HepG2 (cell line): ENCODE data around the gene UNG. TPM values are rescaled to one million over a fixed set of nuclear protein-coding genes. Genes with fewer than 3 reads are reported as not detected.

Experiments
- BCL6 ChIP-seq: IDR thresholded peaks from 2 replicates; pipeline ENCODE4 v1.6.1; 2016; ENCODE audit warnings: missing genetic modification reagents, missing compliant biosample characterization
- CHCHD3 ChIP-seq: sonication (generic); formaldehyde crosslinking; IDR thresholded peaks from 2 replicates; pipeline ENCODE4 v1.8.0; 2022; ENCODE audit warnings: mild to moderate bottlenecking, missing genetic modification reagents, moderate library complexity
- GATAD2A ChIP-seq: IDR thresholded peaks from 2 replicates; pipeline ENCODE4 v1.6.1; 2016
- MYC ChIP-seq: sonication (generic); formaldehyde crosslinking; IDR thresholded peaks from 2 replicates; pipeline ENCODE4 v1.9.0; 2021; ENCODE audit warnings: missing genetic modification reagents, borderline replicate concordance
- NCOR1 ChIP-seq: fragments of 200-600 bp; sonication (generic); IDR thresholded peaks from 2 replicates; pipeline ENCODE4 v1.7.0; 2017; ENCODE audit warnings: antibody characterized with exemption, low read length, borderline replicate concordance
- PHF21A ChIP-seq: sonication (generic); formaldehyde crosslinking; IDR thresholded peaks from 2 replicates; pipeline ENCODE4 v1.5.0; 2020; ENCODE audit warnings: mild to moderate bottlenecking, missing genetic modification reagents
- PITX1 ChIP-seq: sonication (generic); formaldehyde crosslinking; IDR thresholded peaks from 2 replicates; pipeline ENCODE4 v1.5.1; 2020; ENCODE audit warnings: mild to moderate bottlenecking, missing genetic modification reagents
- POLR2AphosphoS5 ChIP-seq: IDR thresholded peaks from 2 replicates; pipeline ENCODE4 v1.6.1; 2012; ENCODE audit warnings: low read depth, low read length
- REL ChIP-seq: sonication (generic); formaldehyde crosslinking; conservative IDR thresholded peaks from 2 replicates; pipeline ENCODE4 v1.8.0; 2022; ENCODE audit warnings: mild to moderate bottlenecking, missing genetic modification reagents, moderate library complexity
- SPEN ChIP-seq: sonication (generic); formaldehyde crosslinking; IDR thresholded peaks from 2 replicates; pipeline ENCODE4 v1.5.1; 2020; ENCODE audit warnings: low read depth, mild to moderate bottlenecking, missing genetic modification reagents
- ZNF260 ChIP-seq: sonication (generic); formaldehyde crosslinking; IDR thresholded peaks from 2 replicates; pipeline ENCODE4 v1.4.0; 2020; ENCODE audit warnings: missing genetic modification reagents, low read depth, mild to moderate bottlenecking, borderline replicate concordance
- ZNF292 ChIP-seq: sonication (generic); formaldehyde crosslinking; IDR thresholded peaks from 2 replicates; pipeline ENCODE4 v1.8.1; 2022; ENCODE audit warnings: mild to moderate bottlenecking, low read depth, missing genetic modification reagents, borderline replicate concordance
- ZNF331 ChIP-seq: sonication (generic); formaldehyde crosslinking; IDR thresholded peaks from 2 replicates; pipeline ENCODE4 v1.4.0; 2020; ENCODE audit warnings: missing genetic modification reagents
- ZNF646 ChIP-seq: sonication (generic); formaldehyde crosslinking; IDR thresholded peaks from 2 replicates; pipeline ENCODE4 v1.9.0; 2021; ENCODE audit warnings: mild to moderate bottlenecking, missing genetic modification reagents
- ZNF75D ChIP-seq: sonication (generic); formaldehyde crosslinking; IDR thresholded peaks from 2 replicates; pipeline ENCODE4 v1.8.1; 2023; ENCODE audit warnings: missing genetic modification reagents, mild to moderate bottlenecking, borderline replicate concordance
- polyA plus RNA-seq, 8 experiments: library from polyadenylated mRNA; depleted of rRNA in 3 of 8; stranded (reverse) in 7 of 8; unstranded in 1 of 8; fragments of >200 nt; fragmentation: Illumina TruSeq in 4 of 8; extraction: Trizol in 4 of 8; gene quantifications; 2 replicates each; pipeline versions ENCODE4 v1.2.1 to v1.2.3, GENCODE V29; 2011 to 2016; ENCODE audit warnings: low read depth in 4 of 8, missing spikeins in 1 of 8, mixed read lengths in 1 of 8; ENCODE audit not compliant: insufficient read depth in 1 of 8
- total RNA-seq, 5 experiments: library from RNA; depleted of rRNA; stranded (reverse); fragments of >200 nt; fragmentation: Illumina TruSeq; extraction: Trizol; gene quantifications; 2 replicates each; pipeline ENCODE4 v1.2.3, GENCODE V29; 2016; ENCODE audit warnings: low read depth in 1 of 5
- TF ChIP-seq, protein P1 (sequence below): sonication (generic); formaldehyde crosslinking; IDR thresholded peaks from 2 replicates; pipeline ENCODE4 v1.5.0; 2020; ENCODE audit warnings: mild to moderate bottlenecking, missing genetic modification reagents
- TF ChIP-seq, protein P2 (sequence below): IDR thresholded peaks from 2 replicates; pipeline ENCODE4 v1.4.0; 2020; ENCODE audit warnings: mild to moderate bottlenecking, missing genetic modification reagents
- TF ChIP-seq, protein P3 (sequence below): IDR thresholded peaks from 2 replicates; pipeline ENCODE4 v1.6.1; 2012; ENCODE audit warnings: inconsistent platforms

Gene UNG
- total and polyA plus RNA-seq, 2 of the 13 experiments (the other 11 are each of a cell fraction or from before 2014, with no cell fraction given), result 23.3 to 114 TPM

DNA sequence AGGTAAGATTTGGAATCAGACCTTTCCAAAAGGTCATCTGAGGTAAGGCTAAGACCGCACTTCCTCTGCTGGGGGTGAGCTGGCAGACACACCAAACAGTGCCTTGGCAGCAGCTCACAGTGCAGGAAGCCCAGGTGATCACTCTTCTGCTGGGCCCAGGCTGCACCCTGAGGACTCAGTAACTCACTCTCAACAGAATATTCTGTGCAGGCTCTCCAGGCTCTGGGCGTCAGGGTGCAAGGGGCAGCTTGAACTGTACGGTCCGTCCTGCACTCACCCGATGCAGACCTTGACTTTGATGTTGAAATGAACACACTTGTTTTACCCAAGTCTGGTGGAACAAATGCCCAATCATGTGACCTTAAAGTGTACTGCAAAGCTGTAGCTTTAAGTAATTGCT, 10.1 kb upstream of the UNG start (continued):
- TF ChIP-seq ZNF646 (CRISPR knock-in tag) (no peak), REL (CRISPR knock-in tag) (no peak), SPEN (CRISPR knock-in tag) (0 out of 2 replicates have a peak, but pooled peaks have one; percentile 50), BCL6 (CRISPR knock-in tag) (peak; percentile 75), CHCHD3 (CRISPR knock-in tag) (no peak), GATAD2A (CRISPR knock-in tag) (peak; percentile 58), ZNF260 (CRISPR knock-in tag) (no peak), NCOR1 (peak; percentile 92), ZNF75D (CRISPR knock-in tag) (no peak), ZNF331 (peak; percentile 46; the same call in 1 of the 2 replicates), ZNF292 (CRISPR knock-in tag) (peak; percentile 65; the same call in 1 of the 2 replicates), PITX1 (CRISPR knock-in tag) (peak; percentile 75), PHF21A (CRISPR knock-in tag) (peak; percentile 64; the same call in 1 of the 2 replicates), MYC (CRISPR knock-in tag) (peak; percentile 21; the same call in 1 of the 2 replicates), POLR2AphosphoS5 (no peak)
- TF ChIP-seq, protein P1, sequence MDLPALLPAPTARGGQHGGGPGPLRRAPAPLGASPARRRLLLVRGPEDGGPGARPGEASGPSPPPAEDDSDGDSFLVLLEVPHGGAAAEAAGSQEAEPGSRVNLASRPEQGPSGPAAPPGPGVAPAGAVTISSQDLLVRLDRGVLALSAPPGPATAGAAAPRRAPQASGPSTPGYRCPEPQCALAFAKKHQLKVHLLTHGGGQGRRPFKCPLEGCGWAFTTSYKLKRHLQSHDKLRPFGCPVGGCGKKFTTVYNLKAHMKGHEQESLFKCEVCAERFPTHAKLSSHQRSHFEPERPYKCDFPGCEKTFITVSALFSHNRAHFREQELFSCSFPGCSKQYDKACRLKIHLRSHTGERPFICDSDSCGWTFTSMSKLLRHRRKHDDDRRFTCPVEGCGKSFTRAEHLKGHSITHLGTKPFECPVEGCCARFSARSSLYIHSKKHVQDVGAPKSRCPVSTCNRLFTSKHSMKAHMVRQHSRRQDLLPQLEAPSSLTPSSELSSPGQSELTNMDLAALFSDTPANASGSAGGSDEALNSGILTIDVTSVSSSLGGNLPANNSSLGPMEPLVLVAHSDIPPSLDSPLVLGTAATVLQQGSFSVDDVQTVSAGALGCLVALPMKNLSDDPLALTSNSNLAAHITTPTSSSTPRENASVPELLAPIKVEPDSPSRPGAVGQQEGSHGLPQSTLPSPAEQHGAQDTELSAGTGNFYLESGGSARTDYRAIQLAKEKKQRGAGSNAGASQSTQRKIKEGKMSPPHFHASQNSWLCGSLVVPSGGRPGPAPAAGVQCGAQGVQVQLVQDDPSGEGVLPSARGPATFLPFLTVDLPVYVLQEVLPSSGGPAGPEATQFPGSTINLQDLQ, result no peak
- TF ChIP-seq, protein P2, sequence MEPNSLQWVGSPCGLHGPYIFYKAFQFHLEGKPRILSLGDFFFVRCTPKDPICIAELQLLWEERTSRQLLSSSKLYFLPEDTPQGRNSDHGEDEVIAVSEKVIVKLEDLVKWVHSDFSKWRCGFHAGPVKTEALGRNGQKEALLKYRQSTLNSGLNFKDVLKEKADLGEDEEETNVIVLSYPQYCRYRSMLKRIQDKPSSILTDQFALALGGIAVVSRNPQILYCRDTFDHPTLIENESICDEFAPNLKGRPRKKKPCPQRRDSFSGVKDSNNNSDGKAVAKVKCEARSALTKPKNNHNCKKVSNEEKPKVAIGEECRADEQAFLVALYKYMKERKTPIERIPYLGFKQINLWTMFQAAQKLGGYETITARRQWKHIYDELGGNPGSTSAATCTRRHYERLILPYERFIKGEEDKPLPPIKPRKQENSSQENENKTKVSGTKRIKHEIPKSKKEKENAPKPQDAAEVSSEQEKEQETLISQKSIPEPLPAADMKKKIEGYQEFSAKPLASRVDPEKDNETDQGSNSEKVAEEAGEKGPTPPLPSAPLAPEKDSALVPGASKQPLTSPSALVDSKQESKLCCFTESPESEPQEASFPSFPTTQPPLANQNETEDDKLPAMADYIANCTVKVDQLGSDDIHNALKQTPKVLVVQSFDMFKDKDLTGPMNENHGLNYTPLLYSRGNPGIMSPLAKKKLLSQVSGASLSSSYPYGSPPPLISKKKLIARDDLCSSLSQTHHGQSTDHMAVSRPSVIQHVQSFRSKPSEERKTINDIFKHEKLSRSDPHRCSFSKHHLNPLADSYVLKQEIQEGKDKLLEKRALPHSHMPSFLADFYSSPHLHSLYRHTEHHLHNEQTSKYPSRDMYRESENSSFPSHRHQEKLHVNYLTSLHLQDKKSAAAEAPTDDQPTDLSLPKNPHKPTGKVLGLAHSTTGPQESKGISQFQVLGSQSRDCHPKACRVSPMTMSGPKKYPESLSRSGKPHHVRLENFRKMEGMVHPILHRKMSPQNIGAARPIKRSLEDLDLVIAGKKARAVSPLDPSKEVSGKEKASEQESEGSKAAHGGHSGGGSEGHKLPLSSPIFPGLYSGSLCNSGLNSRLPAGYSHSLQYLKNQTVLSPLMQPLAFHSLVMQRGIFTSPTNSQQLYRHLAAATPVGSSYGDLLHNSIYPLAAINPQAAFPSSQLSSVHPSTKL, result peak; percentile 91
- TF ChIP-seq, protein P3, sequence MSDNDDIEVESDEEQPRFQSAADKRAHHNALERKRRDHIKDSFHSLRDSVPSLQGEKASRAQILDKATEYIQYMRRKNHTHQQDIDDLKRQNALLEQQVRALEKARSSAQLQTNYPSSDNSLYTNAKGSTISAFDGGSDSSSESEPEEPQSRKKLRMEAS, result peak; percentile 28; the same call in 1 of the 2 replicates
